NCI-H82 treated with DMSO at 0.1 percent for 48 hours (cell line): ENCODE data around the gene SCN7A.
"Not testable (repeated sequence)": the region's sequence is repeated elsewhere in the genome, so short reads cannot be mapped to it uniquely, and the experiment has no call there.

ENCODE experiments used
- DNase-seq: peaks from one replicate; lab custom pipeline; 2025; ENCODE audit not compliant: unreplicated experiment; lab: John Stamatoyannopoulos, UW

The SCN7A gene

GRCh38 chr2:166494140-166494624, at the start of gene SCN7A:
SCN7A (minus strand) TSS chr2:166494249; CDS start chr2:166477696, 16,553 bp downstream.
- DNase-seq = peak; percentile 32

DNA sequence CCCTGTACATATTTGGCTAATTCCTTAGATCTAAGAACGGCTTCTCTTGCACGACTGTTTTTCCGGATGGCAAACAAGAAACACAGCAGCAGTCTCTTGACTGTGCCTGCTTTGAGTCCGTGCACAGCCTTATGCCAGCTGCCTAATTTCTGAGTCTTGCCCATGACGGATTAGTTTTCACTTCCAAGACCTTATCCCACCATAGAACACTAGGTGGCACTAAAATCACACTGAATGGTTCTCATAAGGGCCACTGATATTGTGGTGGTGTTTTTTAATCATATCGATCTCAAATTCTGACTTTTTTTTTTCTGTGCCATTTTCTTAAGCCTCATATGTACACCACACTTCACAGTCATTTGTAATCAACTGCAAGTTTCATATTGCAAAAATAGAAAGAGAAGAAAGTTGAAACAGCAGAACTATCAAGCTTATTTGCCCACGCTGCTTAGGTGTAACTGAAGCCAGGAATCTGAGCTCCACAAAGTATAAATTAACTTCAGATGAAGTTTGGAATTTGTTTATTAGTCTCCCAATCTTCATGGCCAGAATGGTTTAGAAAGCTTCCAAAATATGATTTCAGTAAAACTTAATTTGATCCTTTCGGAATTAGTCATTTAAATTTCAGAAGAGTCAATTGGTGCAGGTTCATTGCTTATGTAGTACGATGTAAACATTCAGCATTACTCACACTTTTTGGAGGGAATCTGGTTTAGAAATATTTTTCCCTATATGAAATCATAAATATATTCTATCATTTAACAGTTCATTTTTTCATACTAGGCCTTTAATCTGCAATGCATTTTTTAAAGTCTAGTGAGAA, 45.5 kb upstream of the SCN7A start:
- DNase-seq = peak; percentile 41

DNA sequence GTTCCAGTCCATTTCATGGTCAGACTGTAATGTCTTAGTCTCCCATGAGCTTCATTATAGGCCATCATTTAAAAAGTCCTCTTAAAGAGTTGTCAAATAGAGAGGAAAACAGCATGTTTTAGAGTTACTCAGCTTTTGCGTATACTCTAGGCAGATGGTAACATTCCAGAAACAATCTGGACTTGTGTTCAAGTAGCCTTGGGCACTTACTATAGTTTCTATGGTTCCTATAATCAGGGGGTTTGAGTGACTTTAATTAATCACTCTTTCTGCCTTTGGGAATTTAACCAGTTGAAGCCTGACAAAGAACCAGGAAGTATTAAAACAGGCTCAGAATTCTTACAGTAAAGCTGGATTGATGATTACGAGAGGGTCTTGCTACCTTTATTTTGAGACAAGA, 42.1 kb upstream of the SCN7A start:
- DNase-seq = no peak

DNA sequence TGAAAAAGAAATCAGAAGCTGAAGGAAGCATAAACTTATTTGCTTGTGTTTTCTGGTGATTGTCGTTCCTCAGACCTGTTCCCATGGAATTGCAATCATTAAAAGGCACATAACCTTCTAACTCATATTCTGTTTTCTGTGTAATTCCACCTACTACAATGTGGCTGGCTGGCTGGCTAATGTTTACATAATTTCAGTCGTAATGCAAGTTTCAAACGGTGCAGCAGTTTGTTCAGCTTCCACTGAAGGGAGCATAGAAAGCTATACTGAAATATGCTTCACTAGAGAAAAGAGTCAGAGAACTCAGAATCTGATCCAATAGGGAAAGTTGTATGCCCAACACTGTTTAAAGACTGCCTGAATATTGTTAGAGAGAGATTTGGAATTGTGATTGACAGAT, 27.1 kb upstream of the SCN7A start:
- no peak for DNase-seq

DNA sequence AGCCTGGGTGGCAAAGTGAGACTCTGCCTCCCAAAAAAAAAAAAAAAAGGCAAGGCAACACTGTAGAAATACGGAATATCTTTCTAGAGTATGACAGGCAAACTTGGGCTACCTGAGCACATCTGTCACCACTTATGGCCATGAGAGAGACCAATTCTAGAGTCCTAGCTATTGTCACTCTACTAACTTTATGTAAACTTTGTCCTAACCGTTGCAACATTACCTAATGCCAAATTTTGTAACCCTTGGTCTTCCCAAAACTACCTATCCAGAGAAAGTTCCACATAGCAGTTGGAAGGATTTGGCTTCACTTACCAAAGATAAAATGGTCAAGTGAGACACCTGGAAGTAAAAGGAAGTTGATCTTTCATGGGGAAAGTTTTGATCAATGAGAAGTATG, 26.6 kb upstream of the SCN7A start:
- DNase-seq = no peak

DNA sequence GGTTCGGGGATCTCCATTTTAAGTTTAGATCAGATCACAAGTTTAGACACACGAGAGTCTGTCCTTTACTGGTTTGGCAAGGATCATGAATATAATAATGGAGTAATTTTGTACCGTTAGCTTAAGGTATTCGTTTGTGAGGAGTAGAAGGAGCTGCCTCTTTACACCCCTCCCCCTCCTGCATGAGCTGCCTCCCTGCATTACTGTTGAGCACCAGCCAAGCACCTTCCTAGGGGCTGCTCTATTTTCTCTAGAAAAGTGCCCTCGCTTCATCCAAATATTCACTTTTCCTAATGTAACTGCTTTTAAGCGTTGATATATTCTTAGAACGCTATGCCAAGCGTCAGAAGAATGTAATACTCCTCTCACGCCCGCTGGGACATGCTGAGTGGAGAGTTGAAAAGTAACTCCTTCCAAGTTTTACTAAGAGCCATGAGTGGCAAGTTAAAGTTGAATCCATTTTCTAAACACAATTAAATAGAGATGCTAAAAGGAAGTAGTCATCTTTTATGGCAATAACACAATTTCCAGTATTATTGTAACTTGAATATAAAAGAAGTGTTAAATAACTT, 25.4 kb upstream of the SCN7A start:
- DNase-seq = no peak

- no peak for DNase-seq
These were observed 24.8 kb upstream of the SCN7A start for GRCh38 chr2:166518634-166519390.

- DNase-seq = no peak
These were observed 23.5 kb upstream of the SCN7A start for GRCh38 chr2:166517533-166518061.

DNA sequence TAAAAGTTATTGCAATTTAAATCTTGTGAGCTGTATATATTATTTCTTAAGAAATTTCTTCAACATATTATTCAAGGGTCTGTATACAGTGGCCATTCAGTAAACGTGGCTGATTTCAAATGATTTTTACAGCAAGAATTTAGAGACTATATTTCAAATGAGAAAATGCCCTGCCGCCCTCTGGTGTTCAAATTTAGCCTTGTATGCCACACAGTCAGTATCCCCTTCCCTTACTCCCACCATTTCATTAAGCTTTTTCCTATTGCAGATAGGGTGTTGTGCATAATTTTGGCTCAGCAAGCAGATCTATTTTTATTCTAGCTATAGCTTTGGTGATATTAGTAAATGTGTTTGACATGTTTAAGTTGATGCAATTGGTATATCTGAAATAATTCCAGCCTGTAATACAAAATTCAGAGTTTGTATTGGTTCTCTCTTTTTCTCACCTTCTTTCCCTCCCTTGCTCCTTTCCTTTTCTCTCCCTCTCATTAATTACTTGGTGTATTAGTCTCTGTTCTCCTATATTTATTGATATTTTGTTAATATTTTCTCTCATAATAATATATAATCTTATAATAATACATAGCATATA, 22.8 kb upstream of the SCN7A start:
- peak; percentile 20 for DNase-seq

DNA sequence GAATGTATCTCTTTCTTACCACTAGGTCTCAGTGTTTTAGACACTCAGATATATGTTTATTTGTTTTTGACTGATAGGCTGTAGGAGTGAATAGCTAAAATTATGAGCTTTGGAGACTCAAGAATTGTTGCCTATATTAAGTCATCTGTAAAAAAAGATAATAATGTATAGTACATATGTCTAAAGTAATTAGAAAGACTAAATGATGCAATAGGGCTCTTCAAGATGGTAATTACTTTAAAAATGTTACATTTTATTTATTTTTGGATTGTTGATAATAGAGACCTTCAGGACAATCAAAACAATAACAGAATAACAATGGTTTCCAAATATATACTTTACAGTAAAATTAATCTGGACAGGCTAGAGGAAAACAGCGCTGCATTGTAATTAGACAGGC, 19.9 kb upstream of the SCN7A start:
- DNase-seq = no peak

DNA sequence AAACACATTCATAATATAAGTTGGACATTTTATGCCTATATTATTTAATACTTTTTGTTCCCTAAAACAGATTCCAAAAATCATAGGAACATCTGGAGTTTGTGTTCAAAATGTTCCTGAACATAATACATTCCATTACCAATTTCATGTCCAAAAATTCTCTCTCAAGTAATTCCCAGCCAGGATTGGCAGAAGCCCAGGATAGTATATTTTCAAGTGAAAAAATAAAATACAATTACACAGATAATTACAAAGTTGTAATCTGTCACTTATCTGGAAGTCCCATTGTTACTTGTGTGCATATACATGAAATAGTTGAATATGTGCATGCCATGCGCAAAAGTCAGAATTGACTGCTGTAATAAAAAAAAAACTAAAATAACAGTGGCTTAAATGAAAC, 5.2 kb upstream of the SCN7A start:
- no peak for DNase-seq

DNA sequence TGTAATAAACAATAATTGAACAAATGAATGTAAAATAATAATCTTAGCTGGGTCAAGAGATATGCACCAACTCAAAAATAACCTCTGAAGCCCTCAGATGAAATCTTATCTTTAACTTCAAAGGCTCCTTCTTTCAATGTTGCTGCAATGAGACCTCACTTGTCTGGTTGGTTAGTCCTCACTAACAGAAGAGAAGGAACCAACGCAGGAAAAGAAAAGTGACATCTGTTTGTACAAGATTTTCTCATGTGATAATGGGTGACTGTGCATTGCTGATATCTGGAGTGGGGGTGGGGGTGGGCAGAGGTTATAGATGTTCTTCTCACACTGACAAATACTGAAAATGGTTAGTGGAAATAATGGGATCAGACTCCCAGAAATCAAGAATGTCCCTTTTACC, 2.6 kb downstream of the SCN7A start:
- no peak for DNase-seq

DNA sequence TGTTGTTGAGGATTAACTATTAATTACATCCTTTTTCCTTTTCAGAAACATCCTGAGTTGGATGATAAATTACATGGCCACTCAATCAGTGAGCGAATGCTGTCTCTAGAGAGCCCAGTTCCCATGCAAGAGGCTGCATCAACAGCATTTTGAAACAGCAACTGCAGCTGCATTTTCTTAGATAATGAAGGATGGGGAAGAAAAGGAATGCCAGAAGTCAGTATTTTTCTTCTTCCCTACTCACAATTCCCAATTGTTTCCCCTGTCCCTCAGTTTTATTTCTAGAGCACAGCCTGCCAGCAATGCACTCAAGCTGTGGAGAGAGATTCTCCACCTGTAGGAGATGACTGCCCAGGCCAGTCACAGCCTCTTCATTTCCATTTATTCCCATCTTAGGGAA, 6.9 kb downstream of the SCN7A start:
- no peak for DNase-seq

GRCh38 chr2:166485558-166486178, 8.4 kb downstream of the SCN7A start:
- no peak for DNase-seq

DNA sequence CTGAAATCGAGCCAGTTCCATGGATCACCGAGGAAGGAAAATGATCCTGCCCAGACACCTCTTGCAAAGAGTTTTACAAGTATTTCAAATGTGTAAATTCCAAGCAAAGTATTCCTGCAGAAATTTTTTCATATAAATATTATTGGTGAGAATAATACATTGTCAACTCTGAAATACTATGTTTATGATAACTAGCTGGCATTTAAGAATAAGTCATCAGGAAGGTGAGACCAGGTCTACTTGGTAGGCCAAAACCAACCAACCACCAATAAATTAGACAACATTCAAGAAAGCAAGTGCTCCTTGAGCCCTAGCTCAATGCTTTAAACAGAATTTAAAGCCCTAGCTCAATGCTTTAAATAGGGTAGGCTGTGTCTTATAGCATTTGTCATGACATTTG, 21.7 kb downstream of the SCN7A start:
- DNase-seq = no peak

- DNase-seq = no peak
These were observed 25.7 kb downstream of the SCN7A start for GRCh38 chr2:166468124-166469024.

DNA sequence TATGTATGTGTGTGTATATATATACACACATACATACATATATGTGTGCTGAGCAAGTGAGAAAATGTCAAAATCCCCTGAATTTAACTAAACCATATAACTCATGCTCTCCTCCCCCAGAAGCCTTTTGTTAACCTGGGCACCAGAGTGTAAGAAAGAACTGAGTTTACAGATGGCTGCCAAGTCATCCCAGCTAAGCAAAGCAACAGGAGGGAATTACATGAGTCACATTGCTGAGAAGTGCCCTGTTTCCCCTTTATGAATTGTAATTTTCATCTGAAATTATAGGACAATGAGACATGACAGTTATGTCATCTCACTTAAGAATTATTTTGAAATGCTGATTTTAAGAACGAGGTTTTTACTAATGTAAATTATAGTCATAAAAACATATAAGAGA, 29.9 kb downstream of the SCN7A start:
- no peak for DNase-seq

- no peak for DNase-seq
These were observed 30.4 kb downstream of the SCN7A start for GRCh38 chr2:166463640-166464039.

DNA sequence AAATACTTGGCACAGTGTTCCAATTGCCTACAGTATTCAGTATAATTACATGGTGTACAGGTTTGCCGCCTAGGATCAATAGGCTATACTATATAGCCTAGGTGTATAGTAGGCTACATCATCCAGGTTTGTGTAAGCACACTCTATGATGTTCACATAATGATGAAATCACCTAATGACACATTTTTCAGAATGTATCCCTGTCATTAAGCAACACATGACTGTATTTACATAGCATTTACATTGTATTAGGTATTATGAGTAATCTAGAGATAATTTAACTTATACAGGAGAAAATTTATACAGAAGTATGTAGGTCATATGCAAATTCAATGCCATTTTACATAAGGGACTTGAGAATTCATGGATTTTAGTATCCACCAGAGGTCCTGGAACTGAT, 35.4 kb downstream of the SCN7A start:
- no peak for DNase-seq

GRCh38 chr2:166455823-166456222, 38.2 kb downstream of the SCN7A start:
- not testable (repeated sequence) for DNase-seq
